Measurements from ENCODE around the gene MIF.

MIF gene

DNA sequence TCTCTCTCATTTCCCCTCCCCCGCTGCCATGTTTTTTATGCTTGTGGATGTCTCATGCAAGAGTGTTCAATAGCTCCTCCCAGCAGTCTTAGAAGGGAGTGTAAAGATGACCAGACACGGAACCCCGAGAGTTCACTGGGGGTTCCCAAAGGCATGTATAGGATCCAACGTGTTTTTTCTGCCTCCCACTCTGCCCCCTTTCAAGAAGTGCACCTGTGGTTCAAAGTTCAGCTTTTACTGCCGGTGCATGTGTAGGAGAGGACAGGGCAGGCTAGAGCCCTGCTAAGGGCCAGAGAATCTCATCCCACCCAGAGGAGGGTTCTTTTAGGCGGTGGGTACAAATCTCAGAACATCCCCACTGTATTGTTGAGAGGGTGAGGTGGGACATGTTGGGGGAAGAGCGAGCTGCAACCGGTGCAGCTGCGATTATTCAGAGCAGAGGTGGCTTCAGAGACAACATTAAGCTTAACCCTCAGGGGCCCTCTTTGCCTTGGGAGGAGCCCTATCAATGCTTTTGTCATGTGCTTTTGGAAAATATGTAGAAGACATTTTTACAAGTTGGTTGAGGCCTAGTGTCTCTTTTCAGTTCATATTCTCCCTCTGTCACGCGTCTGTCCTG, 14.5 kb downstream of the MIF start:
- Histone ChIP-seq H3K4me2 (ENCODE audit: low read depth, low read length, poor library complexity, severe bottlenecking) (no peak overlapping the region), H3K4me1 (ENCODE audit: insufficient read depth, low read length, poor library complexity, severe bottlenecking) (peaks cover 29% of the 10 kb centered on the region), H3K79me2 (ENCODE audit: insufficient read depth, low read length) (peaks cover 11% of the 10 kb centered on the region; the same call in 1 of the 2 replicates), H3K4me3 (ENCODE audit: low read length, poor library complexity, severe bottlenecking) (no peak overlapping the region), H3K36me3 (ENCODE audit: insufficient read depth, low read length) (no peaks in the 10 kb centered on the region), H3K9me2 (replicated peaks; ENCODE audit: low read depth, low read length) (no peaks in the 10 kb centered on the region), H3K9me3 (ENCODE audit: insufficient read depth, low read depth, low read length) (no peaks in the 10 kb centered on the region), H4K20me1 (ENCODE audit: insufficient read depth, low read length, poor library complexity, severe bottlenecking) (no peaks in the 10 kb centered on the region), H3K9ac (ENCODE audit: low read depth, low read length, poor library complexity, severe bottlenecking) (no peak overlapping the region), H3F3A (ENCODE audit: low read depth) (no peaks in the 10 kb centered on the region), H2AFZ (ENCODE audit: low read length) (no peak overlapping the region), H3K27me3 (ENCODE audit: insufficient read depth, low read length, poor library complexity, severe bottlenecking) (no peaks in the 10 kb centered on the region)
- no peak for TF ChIP-seq EZH2phosphoT487 (IDR thresholded peaks at IDR 0.05; ENCODE audit: borderline replicate concordance)
- TF ChIP-seq, protein P1, sequence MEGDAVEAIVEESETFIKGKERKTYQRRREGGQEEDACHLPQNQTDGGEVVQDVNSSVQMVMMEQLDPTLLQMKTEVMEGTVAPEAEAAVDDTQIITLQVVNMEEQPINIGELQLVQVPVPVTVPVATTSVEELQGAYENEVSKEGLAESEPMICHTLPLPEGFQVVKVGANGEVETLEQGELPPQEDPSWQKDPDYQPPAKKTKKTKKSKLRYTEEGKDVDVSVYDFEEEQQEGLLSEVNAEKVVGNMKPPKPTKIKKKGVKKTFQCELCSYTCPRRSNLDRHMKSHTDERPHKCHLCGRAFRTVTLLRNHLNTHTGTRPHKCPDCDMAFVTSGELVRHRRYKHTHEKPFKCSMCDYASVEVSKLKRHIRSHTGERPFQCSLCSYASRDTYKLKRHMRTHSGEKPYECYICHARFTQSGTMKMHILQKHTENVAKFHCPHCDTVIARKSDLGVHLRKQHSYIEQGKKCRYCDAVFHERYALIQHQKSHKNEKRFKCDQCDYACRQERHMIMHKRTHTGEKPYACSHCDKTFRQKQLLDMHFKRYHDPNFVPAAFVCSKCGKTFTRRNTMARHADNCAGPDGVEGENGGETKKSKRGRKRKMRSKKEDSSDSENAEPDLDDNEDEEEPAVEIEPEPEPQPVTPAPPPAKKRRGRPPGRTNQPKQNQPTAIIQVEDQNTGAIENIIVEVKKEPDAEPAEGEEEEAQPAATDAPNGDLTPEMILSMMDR (conservative IDR thresholded peaks at IDR 0.05; ENCODE audit: low read length), result no peak

DNA sequence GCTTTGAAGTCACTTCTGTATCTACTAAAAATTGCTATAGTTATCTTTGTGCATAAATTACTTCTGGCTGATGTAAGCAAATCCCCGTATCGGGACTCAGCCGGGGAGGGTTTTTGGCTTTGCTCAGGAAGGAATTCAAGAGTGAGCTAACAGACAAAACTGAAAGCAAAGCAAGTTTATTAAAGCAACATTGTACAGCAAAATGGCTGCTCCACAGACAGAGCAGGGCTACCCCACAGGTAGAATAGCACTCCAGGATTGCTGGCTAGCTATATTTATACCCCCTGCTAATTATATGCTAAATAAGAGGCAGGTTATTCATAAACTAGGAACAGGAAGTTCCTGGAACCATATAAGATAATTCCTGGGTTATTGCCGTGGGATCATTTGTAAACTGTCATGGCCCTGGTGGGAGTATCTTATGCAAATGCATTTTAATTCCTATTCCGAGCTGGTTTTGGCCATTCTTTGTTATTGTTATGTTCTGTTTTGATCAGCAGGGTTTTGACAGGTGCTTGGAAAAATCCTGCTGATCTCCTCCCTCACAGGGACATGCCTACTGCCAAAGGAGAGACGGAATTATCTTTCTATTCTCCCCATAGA, 15.2 kb downstream of the MIF start:
- H3K4me2 ChIP-seq (ENCODE audit: low read depth, low read length, poor library complexity, severe bottlenecking), result no peak overlapping the region
- H3K9me3 ChIP-seq (ENCODE audit: insufficient read depth, low read depth, low read length), result no peaks in the 10 kb centered on the region
- H3K4me3 ChIP-seq (ENCODE audit: low read length, poor library complexity, severe bottlenecking), result no peak overlapping the region
- H3K9ac ChIP-seq (ENCODE audit: low read depth, low read length, poor library complexity, severe bottlenecking), result no peak overlapping the region
- H3K4me1 ChIP-seq (ENCODE audit: insufficient read depth, low read length, poor library complexity, severe bottlenecking), result peaks cover 32% of the 10 kb centered on the region
- no peaks in the 10 kb centered on the region for H4K20me1 ChIP-seq (ENCODE audit: insufficient read depth, low read length, poor library complexity, severe bottlenecking)
- no peaks in the 10 kb centered on the region for H3K36me3 ChIP-seq (ENCODE audit: insufficient read depth, low read length)
- H3K9me2 ChIP-seq (replicated peaks; ENCODE audit: low read depth, low read length), result no peaks in the 10 kb centered on the region
- TF ChIP-seq, protein P1 (conservative IDR thresholded peaks at IDR 0.05; ENCODE audit: low read length), result no peak
- TF ChIP-seq EZH2phosphoT487 (IDR thresholded peaks at IDR 0.05; ENCODE audit: borderline replicate concordance), result no peak
- no peaks in the 10 kb centered on the region for H3K27me3 ChIP-seq (ENCODE audit: insufficient read depth, low read length, poor library complexity, severe bottlenecking)
- no peaks in the 10 kb centered on the region for H3F3A ChIP-seq (ENCODE audit: low read depth)
- H3K79me2 ChIP-seq (ENCODE audit: insufficient read depth, low read length), result peaks cover 11% of the 10 kb centered on the region; the same call in 1 of the 2 replicates
- no peak overlapping the region for H2AFZ ChIP-seq (ENCODE audit: low read length)

- peaks cover 11% of the 10 kb centered on the region; the same call in 1 of the 2 replicates for H3K79me2 ChIP-seq (ENCODE audit: insufficient read depth, low read length)
- H3K36me3 ChIP-seq (ENCODE audit: insufficient read depth, low read length), result no peaks in the 10 kb centered on the region
- no peaks in the 10 kb centered on the region for H3K9me2 ChIP-seq (replicated peaks; ENCODE audit: low read depth, low read length)
- no peaks in the 10 kb centered on the region for H3K9me3 ChIP-seq (ENCODE audit: insufficient read depth, low read depth, low read length)
- H3K9ac ChIP-seq (ENCODE audit: low read depth, low read length, poor library complexity, severe bottlenecking), result peak overlapping the region; percentile 28
- TF ChIP-seq, protein P1 (conservative IDR thresholded peaks at IDR 0.05; ENCODE audit: low read length), result no peak
- TF ChIP-seq EZH2phosphoT487 (IDR thresholded peaks at IDR 0.05; ENCODE audit: borderline replicate concordance), result no peak
- H3K4me2 ChIP-seq (ENCODE audit: low read depth, low read length, poor library complexity, severe bottlenecking), result peak overlapping the region; percentile 18
- peaks cover 44% of the 10 kb centered on the region for H3K4me1 ChIP-seq (ENCODE audit: insufficient read depth, low read length, poor library complexity, severe bottlenecking)
- no peaks in the 10 kb centered on the region for H3K27me3 ChIP-seq (ENCODE audit: insufficient read depth, low read length, poor library complexity, severe bottlenecking)
- H3F3A ChIP-seq (ENCODE audit: low read depth), result no peaks in the 10 kb centered on the region
- no peaks in the 10 kb centered on the region for H4K20me1 ChIP-seq (ENCODE audit: insufficient read depth, low read length, poor library complexity, severe bottlenecking)
- H3K4me3 ChIP-seq (ENCODE audit: low read length, poor library complexity, severe bottlenecking), result no peak overlapping the region
- no peak overlapping the region for H2AFZ ChIP-seq (ENCODE audit: low read length)
Measured at GRCh38 chr22:23910496-23911190, 16.5 kb downstream of the MIF start.
